Activated CD8-positive, alpha-beta memory T cell treated with anti-CD3 and anti-CD28 coated beads for 4 hours (primary cell): ENCODE measurements around the gene KATNAL1.

ENCODE experiments used
- DNase-seq, 2 donors: peaks; one replicate each; pipeline ENCODE4 v3.0.0-alpha.2; 2020; ENCODE audit warnings: low read depth in 2 of 2

The KATNAL1 gene

DNA sequence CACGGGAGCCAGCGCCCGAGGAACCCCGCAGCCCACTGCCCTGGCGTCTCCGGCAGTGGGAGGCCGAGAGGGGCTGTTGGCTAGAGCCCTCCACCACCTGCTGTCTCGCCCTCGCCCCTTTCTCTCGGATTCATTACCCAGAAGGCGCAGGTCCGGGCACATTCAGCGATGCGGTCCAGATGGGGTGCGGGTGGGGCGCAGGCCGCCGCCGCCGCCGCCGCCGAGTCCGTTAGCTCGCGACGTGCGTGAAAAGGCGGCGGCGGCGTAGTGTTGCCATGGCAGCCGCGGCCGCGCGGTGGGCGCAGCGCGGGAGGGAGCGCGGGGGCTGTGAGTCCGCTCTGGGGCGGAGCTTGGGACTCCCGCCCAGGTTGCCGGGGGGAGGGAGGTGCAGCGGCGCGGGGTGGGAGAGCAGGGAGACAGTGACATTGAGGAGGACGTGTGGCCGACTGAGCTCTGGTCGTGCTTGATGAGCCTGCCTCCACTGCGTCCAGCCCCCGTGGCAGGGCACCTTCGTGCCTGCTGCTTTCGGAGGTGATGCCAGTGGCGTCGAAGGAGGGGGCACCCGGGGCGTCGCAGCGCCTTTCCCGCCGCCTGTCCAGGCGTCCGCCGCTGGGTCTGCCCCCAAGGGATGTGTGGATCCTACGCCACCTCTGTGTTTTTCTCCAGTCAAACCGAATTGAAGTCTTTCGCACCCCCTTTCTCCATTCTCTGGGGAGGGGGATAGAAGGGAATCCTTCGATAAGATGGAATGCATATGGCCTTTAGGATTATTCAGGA lies at the start of gene KATNAL1:
Gene KATNAL1 (minus strand): TSS at position 358 of the 777 bp plus-strand sequence. CDS start 23,774 bp downstream, outside the sequence.
- peak; percentile 39 to 48 for DNase-seq

DNA sequence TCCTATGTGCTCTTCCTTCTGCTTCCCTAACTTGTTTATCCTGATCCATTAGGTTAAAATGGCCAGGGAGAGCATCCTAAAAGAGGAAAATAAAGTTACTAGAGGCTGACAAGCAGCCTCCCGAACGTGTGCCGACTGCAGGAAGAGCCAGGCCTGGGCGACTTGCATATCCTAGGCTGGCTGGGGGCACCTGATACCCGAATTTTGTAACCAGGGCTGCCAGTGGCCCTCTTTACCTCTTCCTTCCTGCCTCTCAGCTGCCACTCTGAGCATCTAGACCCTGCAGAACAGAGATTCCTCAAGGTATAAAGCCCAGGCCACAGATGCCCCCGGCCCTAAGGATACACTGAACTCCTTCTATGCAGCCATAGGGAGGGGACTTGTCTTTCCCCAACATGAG lies 48.5 kb upstream of the KATNAL1 start:
- DNase-seq = no peak

DNA sequence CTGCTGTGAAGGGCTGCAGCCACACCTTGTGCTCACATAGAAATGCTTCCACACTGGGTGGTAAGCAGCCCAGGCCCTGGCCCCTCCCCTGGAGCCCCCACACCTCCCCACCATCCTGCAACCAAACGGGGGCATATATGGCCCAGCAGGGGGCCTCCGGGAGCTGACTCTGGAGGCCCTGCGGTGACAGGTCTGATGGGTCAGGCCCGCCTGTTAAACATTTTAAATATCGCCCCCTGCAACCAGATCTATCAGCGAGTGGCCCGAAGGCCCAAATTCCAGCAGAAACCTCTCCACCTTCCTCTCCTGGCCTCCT lies 48.0 kb upstream of the KATNAL1 start:
- no peak for DNase-seq

DNA sequence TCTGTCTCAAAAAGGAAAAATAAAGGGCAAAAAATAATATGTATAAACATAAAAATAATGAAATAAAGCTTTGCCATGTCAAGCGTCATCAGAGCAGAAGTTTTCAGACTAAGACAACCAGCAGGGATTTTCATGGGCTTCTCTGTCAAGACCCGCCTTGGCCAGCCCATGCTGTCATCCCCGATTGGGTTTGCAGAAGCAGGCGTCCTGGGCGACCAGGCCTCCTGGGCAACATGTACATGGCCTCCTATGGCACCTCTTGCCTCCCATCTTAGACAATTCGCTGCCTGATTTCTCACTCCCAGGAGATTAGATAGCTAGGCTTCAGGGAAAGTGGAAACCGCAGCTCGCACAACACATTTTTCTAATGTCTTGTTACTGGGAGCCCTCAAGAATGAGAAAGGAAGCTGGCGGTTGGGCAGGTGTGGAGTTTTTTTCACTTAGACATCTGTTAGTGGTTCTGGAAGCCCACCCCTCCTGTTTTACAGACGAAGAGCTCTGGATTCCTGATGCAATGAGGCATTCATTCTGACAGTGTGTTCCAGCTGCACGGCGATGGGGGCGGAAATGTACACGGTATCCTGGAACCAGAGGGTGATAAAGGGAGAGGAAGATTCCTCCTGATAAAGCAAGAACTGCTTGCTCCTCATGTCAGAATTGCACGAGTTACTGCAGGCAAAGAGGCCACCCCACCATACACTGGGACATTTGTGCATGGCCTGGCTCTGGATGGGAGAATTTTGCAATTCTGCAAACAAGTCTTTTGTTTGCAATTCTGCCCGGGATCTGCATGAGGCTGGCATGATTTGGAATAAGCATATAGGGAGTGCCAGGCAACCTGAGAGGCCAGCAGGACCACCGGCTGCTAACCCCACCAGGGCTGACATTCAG lies 47.4 kb upstream of the KATNAL1 start:
- DNase-seq = no peak

DNA sequence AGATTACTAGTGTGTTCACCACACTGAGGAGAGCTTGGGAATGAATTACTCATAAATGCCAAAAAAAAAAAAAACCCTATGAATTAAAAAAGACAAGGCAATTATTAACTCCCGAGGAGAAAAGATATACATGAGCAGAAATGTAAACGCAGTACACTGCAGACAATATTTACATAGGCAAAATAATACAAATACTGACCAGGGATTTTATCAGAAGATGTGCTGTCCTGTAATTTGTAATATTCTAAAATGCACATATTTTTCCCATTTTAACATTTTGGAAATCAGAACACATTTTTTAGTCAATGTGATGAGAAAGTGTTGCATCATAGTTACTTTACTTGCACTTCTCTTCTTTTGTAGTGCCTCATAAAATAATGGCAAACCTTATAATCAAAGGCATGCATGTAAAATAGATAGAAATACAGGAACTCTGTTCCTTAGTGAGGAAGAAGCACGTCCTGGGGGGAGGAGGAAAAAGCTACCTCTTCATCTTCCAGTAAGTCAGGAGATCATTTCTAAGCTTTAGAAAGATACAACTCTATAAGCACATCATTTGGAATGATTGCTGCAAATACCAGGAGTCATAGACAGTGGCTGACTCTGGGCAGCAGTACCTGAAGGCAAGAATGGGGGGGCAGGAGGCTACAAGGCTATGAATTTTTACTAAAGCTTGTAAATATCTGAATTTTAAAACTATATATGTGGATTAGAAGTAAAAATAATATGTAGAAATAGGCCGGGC lies 46.3 kb upstream of the KATNAL1 start:
- no peak for DNase-seq

DNA sequence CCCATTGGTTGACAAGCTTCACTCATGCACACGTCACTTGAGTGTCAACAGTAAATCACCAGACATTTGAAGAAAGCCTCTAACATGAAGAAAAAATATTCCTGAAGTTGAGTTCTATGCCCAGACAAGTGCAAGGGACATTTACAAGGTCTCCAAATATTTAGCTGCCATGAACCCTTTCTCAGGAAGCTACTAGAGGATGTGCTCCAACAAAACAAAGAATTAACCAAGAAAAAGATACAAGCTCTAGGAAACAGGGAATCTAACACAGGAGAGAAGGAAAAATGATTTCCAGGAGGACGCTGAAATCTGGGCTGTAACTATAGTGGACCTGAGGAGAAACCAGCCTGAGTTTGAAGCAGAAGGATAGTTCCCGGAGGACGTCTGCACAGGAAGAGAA lies 45.7 kb upstream of the KATNAL1 start:
- DNase-seq = no peak

DNA sequence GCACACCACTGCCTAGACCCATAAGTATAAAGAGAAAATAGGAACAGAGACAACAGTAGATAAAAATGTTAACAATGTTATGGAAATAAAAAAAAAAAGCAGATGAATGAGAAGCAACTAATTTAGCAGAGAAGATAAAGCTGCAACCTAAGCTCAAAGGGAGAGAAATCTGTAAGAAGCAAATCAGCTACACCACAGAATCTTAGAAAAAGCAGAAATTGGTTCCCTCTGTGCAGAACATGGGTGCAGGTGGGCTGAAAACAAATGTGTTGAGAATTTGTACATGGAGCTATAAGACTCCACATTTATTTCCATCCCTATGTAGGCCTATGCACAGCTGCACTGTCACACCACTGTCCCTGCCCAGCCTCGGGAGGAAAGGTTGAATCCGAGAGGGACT lies 44.8 kb upstream of the KATNAL1 start:
- DNase-seq = no peak

DNA sequence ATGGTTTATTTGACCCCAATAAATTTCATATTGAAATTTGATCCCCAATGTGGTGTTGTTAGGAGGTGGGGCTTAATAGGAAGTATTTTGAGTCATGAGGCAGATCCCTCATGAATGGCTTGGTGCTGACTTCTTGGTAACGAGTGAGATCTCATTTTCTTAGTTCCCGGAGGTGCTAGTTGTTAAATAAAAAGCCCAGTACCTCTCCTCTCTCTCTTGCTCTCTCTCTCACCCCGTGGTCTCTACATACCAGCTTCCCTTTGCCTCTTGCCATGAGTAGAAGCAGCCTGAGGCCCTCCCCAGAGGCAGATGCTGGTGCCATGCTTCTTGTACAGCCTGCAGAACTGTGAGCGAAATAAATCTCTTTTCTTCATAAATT lies 39.4 kb upstream of the KATNAL1 start:
- DNase-seq = no peak

DNA sequence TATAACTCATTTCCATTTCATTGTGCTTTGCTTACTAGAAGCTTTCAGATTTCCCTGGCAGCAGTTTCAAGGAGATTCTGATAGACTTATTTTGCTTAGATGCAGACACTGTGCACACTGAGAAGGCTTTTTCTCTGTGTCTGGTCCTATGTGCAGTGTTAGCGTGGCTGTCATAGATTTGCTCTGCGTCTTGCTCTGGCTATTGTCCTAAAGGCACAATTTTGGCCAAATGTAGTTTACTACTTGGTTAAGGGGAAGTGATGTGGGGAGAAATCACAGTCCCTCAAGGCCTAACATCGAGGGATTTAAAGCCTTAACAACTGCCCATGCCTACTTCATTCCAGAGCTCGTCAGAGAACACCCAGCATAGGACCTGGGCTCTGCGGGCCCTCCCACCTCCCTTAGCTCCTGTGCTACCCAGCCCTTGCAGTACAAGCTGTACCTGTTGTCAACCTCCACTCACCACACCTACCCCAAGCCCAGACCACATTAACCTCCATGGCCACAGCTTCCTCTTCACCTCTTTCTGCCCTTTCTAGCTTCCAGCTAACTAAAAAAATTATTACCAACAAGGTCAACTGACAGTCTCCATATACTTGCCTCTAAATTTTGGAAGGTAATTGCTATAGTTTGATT lies 38.9 kb upstream of the KATNAL1 start:
- peak; percentile 22 to 33 for DNase-seq

DNA sequence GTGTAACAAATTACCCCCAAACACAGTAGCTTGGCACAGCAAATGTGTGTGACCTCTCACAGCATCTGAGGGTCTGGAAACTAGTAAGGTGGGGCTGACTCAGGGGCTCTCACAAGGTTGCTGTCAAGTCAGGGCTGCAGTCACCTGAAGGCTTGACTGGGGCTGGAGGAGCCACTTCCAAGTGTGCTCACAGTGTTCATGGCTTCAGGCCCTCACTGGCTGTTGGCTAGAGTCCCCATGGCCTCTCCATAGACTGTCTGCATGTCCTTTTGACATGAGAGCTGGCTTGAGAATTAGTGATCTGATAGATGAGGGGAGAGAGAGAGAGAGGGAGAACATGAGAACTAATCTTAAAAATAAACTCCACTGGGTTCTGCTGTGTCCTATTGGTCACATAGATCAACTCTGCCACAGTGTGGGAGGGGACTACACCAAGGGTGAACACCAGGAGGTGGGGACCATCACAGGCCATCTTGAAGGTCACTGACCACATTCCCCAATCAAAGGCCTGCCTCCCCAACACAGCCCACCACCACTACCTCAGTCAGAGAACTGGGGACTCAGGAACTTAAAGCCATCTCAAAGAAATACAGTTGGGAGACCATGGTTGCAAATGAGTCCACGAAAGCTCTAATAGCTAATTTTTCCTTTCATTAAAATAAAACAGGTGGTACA lies 38.2 kb upstream of the KATNAL1 start:
- no peak for DNase-seq

DNA sequence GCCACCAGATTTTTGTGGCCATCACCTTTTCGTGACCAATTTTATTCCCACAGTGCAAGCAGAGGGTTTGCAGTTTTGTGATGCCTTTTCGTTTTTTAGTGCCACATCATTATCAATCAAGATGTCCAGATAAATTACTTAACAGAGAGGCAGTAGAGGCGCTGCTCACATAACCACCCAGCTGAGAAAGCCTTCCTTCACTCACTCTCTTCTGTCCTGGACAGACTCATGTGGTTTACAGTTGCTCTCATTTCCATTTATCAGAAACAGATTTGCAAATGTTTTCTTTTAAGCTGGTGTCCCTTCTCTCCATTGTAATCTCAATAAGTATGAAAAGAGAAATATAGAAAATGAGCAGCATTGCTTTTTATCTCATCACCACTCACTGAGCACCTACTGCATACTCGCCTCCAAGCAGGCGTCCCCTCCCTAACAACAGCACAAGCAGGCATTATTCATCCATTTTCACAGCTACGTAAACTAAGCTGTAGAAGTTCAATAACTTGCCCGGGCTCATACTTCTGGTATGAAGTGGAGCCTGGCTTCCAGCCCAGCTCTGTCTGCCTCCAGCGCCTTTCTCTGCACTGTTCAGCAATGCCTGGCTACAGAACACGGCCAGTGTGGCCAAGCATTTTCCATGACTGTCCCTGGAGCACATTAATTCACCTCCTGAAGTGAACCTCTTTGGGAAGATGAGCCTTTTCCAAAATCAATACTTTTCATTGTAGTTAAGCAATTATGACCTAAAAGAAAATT lies 34.6 kb upstream of the KATNAL1 start:
- no peak for DNase-seq

DNA sequence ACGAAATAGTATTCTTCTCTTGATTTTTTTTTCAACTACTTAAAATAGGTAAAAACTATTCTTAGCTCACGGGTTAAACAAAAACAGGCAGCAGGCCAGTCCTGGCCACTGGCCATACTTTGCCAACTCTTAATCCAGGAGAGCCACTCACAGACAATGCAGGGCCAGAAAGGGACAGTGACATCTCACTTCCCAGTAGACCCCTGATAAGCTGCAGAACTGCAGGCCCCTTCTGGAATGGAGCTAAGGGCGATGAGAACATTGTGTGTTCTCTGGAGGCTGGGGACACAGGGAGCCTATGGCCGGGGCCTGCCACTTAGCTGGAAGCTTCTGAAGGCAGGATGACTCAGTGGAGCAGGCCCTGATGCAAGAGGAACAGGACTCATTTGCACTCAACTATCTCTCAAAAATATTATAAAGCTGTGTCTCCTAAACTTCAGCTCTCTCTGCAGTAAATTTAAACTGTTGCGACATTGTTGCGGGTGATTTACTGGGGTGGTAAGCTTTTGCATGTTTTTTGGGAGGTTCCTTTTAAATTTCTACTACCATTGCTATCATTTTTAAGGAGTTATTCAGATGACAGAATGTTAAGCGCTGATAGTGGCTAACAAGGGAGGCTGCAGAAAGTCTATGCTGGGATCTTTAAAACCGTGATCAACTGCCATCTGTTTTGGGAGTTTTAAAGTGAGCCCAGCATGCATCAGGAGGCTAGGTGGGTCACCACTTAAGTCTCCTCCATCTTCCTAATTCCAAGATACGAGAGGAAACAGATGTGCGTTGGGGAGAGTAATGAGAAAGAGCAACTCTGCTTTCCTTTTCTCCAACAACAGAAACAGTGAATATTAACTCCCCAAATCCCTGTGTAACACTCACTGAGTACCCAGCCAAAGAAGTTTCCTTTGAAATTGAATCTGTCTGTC lies 33.2 kb upstream of the KATNAL1 start:
- DNase-seq = no peak

DNA sequence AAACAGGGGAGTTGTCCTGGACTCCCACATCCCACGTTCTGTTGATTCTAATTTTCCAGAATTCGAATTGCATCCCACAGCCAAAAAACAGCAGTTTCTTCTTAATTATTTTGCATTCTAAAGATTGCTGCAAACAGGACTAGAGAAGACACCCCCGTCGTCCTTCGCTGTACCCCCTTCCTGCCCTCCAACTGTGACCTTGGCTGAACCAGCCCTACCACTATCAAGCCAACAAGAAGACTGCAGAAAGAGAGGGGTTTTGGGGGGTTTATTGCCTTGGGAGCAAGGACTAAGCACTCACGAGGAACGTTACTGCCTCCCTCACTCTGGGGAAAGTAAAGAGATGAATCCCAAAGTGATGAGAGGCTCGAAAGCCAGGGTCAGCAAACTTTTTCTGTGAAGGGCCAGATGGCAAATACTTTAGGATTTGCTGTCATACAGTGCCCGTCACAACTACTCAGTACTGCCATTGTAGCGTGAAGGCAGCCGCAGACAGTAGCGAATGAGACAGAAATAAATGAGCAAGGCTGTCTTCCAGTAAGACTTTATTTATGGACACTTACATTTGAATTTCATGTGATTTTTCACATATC lies 32.5 kb upstream of the KATNAL1 start:
- no peak for DNase-seq

DNA sequence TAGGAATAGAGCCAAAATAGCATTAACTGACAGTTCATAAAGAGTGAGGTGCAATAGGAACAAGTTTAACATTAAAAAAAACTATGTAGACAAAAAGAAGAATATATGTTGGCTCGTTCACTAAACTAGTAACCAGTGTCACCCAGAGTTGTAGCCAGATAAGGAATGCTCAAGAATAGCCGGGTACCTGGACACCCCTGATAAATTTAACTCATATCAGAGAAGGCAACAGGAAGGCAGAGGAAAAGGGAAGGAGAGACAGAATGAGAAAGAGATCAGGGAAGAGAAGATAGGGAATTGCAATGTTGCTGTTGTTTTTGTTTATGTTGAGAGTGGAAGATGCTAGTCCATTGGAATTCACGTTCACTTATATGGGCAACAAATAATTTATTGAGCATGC lies 31.6 kb upstream of the KATNAL1 start:
- DNase-seq = no peak

DNA sequence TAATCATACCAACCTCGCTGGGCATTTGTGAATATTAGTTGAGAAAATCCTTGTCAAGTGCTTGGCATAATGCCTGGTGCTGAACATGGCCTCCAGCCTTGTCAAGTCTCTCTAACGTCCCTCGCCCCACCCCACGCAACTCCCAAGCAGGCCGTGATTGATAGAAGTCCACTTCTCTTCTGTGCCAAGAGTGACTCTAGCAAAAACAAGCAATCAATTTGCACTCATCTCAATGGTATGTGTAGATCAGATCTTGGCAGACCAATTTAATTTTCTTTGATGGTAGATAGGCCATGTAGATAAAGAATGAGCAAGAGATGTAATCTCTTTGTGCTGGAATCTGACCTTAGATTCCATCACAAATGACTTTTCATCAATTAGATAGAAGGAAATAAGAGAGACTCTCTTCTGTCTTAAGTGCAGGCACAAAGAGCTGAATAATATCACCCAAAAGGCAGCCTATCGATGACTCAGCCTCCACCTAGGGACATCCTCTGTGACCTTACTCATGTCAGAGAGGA lies 31.0 kb upstream of the KATNAL1 start:
- no peak for DNase-seq

DNA sequence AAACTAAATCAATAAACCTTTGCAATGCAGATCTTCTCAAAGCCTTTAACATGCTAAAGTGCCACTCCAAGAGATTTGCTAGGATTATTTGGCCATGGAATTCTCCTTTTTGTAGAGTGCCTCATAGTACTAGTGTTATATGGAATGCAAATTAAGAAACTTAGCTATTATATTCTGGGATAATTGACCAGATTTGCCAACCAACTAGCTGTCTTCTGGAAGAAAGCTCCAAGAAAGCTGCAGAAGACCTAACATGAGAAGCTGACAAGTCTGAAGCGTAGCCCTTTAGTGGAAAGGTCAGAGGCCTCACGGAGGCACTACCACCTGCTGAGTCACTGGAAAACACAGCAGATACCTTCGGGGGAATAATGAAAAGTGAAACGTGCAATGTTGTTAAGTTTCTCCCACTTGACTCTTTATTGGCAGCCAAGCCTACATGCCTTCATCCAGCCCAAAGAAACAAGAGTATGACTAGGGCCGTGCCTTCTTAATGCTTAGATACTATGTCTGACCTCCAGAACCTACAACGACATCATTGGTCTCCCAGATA lies 29.8 kb upstream of the KATNAL1 start:
- no peak for DNase-seq

DNA sequence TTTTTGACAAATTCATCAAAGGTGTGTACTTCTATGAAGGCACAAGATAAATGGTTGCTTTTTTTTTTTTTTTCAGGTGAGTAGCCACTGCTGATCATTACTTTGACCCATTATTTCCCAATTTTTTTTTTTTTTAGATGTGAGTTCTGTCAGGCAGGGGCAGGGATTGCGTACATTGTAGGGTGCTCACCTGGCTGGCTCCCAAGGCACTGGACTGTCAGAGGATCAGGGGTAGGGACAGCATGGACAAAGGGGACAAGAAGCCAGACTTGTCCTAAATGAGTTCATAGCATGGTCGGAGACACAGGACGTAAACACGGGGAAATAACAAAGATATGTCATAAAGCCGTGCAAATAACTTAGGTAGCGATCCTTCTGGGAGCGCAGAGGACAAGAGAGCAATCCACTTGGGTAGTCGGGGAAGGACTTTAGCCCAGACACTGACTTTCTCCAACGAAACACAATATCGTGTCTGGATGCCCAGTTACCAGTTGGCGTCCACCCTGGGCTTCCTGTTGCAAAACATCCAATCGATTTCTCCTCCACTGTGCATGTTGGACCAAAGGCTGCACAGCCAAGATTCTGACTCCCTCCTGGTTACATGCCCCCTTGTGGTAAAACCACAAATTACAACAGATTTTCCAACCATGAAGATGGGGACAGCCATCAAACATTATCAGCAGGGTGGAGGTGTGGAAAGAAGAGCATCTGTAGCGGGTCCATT lies 27.5 kb upstream of the KATNAL1 start:
- DNase-seq = no peak

DNA sequence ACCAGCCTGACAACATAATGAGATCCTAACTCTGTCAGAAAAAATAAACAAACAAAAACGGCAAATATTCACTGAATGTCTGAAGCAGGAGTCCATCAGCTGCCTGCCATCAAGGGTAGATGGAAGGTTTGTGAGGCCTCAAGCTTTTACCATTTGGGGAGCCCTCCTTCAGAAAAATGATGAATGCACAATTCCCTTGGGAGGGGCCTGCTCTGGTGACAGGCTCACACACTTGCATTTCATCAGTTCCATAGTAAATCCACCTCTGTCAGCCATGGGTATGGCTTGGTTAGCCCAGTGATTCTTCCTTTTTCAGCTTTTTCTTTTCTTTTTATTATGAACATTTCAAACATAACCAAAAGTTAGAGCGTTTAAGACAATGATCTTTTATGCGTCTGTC lies 26.3 kb upstream of the KATNAL1 start:
- DNase-seq = no peak
